Measurements from ENCODE around the gene GPR84. TPM values are rescaled to one million over a fixed set of nuclear protein-coding genes. Genes with fewer than 3 reads are reported as not detected.

Gene GPR84
- total and polyA plus RNA-seq, 9 of the 15 experiments (the other 6 are each of a cell fraction or from before 2014, with no cell fraction given), result 0.07 to 0.18 (median 0.11) TPM; not detected in 5

- no peaks in the 10 kb centered on the region for H3K9me1 ChIP-seq (ENCODE audit: control insufficient read depth, insufficient read depth, low read length)
- CTCF ChIA-PET (ENCODE audit: low intra/inter-chr PET ratio), result no interaction called here
- peak within 1 kb of the TSS; percentile 6 to 90; a peak in 3 of 4 replicates for H3K9ac ChIP-seq (ENCODE audit: insufficient read depth in 1 of 2, low read depth in 2 of 2, low read length in 2 of 2)
- H2AFZ ChIP-seq (ENCODE audit: low read depth, low read length), result no peak within 1 kb of the TSS
- H3K4me2 ChIP-seq (ENCODE audit: insufficient read depth, low read length), result peak within 1 kb of the TSS; percentile 19; the same call in 1 of the 2 replicates
- H3K4me1 ChIP-seq (replicated peaks in 1 of 2; ENCODE audit: control insufficient read depth in 2 of 2, insufficient read depth in 2 of 2, low read length in 2 of 2), result peaks cover 61 to 62% of the 10 kb centered on the region in 2 experiments
- in situ Hi-C loops (cut with MboI), result no loop called here
- H4K20me1 ChIP-seq (replicated peaks; ENCODE audit: control insufficient read depth, insufficient read depth, low read length), result peaks cover under 1% of the 10 kb centered on the region; the same call in 1 of the 2 replicates
- no TSS peak for BruUV-seq (replicated peaks)
- no peaks in the 10 kb centered on the region for H3K9me3 ChIP-seq (replicated peaks; ENCODE audit: control insufficient read depth, insufficient read depth, low read depth, low read length)
- H3K27me3 ChIP-seq (ENCODE audit: control insufficient read depth in 2 of 2, insufficient read depth in 2 of 2, low read length in 2 of 2), result no peaks in the 10 kb centered on the region
- peak within 1 kb of the TSS; percentile 53 for H3K27ac ChIP-seq (ENCODE audit: extremely low read depth, low read depth, low read length)
- FAIRE-seq, result no peak
- H3K36me3 ChIP-seq (ENCODE audit: control insufficient read depth, insufficient read depth, low read length), result peaks cover 69% of the 10 kb centered on the region
- H3K79me2 ChIP-seq (ENCODE audit: control insufficient read depth, insufficient read depth, low read length), result peaks cover 72% of the 10 kb centered on the region
- POLR2A ChIA-PET, result interaction anchor here (0.6 to 1.1 kb wide), 6 partner anchors 9 to 1540 kb away, joined by 3 to 5 read pairs (median 3); no protein-coding TSS in a partner anchor
- no peak within 1 kb of the TSS for H3K4me3 ChIP-seq
- intact Hi-C loops (cut with micrococcal nuclease), result no loop called here
- TF ChIP-seq GABPB1 (CRISPR knock-in tag; IDR thresholded peaks at IDR 0.05), result 0 out of 2 replicates have a peak, but pooled peaks have one; percentile 28
- TF ChIP-seq ZNF655 (CRISPR knock-in tag; IDR thresholded peaks at IDR 0.05), result no peak
- TF ChIP-seq, protein P1, sequence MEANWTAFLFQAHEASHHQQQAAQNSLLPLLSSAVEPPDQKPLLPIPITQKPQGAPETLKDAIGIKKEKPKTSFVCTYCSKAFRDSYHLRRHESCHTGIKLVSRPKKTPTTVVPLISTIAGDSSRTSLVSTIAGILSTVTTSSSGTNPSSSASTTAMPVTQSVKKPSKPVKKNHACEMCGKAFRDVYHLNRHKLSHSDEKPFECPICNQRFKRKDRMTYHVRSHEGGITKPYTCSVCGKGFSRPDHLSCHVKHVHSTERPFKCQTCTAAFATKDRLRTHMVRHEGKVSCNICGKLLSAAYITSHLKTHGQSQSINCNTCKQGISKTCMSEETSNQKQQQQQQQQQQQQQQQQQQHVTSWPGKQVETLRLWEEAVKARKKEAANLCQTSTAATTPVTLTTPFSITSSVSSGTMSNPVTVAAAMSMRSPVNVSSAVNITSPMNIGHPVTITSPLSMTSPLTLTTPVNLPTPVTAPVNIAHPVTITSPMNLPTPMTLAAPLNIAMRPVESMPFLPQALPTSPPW (CRISPR knock-in tag; IDR thresholded peaks at IDR 0.05), result peak; percentile 49
- TF ChIP-seq SPI1 (IDR thresholded peaks at IDR 0.05; ENCODE audit: borderline replicate concordance, low read depth, low read length), result peak; percentile 93
- TF ChIP-seq YY1 (IDR thresholded peaks at IDR 0.05; ENCODE audit: borderline replicate concordance in 1 of 3, control insufficient read depth in 1 of 3, extremely low read depth in 1 of 3, insufficient read depth in 3 of 3, insufficient read length in 1 of 3, insufficient replicate concordance in 2 of 3, low read depth in 1 of 3, low read length in 2 of 3), result peak in 1 of 3 experiments; percentile 20
- TF ChIP-seq RBFOX2 (IDR thresholded peaks at IDR 0.05; ENCODE audit: low read depth, low read length), result peak; percentile 3; the same call in 1 of the 2 replicates
- peak; percentile 83 for TF ChIP-seq PRDM10 (IDR thresholded peaks at IDR 0.05; ENCODE audit: partially characterized antibody)
- TF ChIP-seq FOXA3 (CRISPR knock-in tag; conservative IDR thresholded peaks at IDR 0.05 in 1 of 2, IDR thresholded peaks at IDR 0.05 in 1 of 2), result no peak
- no peak for TF ChIP-seq ZNF589 (CRISPR knock-in tag; IDR thresholded peaks at IDR 0.05; ENCODE audit: low read depth)
- DNase-seq (ENCODE audit: extremely low read depth in 1 of 4, low spot score in 3 of 4), result no peak
- no peak for ATAC-seq
- 87% methylated on average over 1 of the region's 1 CpG for WGBS (ENCODE audit: insufficient coverage, low coverage, missing lambda C conversion rate)
These were observed 20.3 kb upstream of the GPR84 start, which contains the start of gene ZNF385A for GRCh38 chr12:54384591-54385041. Gene ZNF385A, minus strand, starts transcription at chr12:54384733. Its CDS starts 219 bp downstream, at chr12:54384514.

Data from K562 (cell line).